Measurements from ENCODE around the gene TXNRD2. TPM values are rescaled to one million over a fixed set of nuclear protein-coding genes. Genes with fewer than 3 reads are reported as not detected.

The TXNRD2 gene
- total RNA-seq, 6 experiments from 2014 or later = 35.9 to 47.8 (median 44.3) TPM

DNA sequence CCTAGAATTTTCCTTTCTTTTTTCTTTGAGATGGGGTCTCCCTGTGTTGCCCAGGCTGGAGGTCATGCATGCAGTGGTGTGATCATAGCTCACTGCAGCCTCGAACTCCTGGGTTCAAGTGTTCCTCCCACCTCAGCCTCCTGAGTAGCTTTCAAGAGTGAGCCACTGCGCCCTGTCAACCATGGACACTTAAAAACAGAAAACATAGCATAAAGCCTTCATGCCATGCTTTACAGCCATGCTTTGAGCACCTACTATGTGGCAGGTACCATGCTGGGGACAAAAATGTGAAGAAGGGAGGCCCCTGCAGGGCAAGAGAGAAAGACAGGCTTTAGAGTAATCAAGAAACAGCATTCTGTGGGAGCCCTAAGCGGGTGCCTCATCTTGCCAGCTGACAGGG, 73.3 kb downstream of the TXNRD2 start:
- 88% methylated on average over 3 of the region's 3 CpGs for WGBS (ENCODE audit: insufficient coverage, low coverage, low lambda C conversion rate, missing lambda C conversion rate)
- TF ChIP-seq, protein P1, sequence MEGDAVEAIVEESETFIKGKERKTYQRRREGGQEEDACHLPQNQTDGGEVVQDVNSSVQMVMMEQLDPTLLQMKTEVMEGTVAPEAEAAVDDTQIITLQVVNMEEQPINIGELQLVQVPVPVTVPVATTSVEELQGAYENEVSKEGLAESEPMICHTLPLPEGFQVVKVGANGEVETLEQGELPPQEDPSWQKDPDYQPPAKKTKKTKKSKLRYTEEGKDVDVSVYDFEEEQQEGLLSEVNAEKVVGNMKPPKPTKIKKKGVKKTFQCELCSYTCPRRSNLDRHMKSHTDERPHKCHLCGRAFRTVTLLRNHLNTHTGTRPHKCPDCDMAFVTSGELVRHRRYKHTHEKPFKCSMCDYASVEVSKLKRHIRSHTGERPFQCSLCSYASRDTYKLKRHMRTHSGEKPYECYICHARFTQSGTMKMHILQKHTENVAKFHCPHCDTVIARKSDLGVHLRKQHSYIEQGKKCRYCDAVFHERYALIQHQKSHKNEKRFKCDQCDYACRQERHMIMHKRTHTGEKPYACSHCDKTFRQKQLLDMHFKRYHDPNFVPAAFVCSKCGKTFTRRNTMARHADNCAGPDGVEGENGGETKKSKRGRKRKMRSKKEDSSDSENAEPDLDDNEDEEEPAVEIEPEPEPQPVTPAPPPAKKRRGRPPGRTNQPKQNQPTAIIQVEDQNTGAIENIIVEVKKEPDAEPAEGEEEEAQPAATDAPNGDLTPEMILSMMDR (IDR thresholded peaks at IDR 0.05) = no peak
- TF ChIP-seq POLR2A (IDR thresholded peaks at IDR 0.05) = no peak
- DNase-seq = no peak
- H3K27ac ChIP-seq = no peak overlapping the region
- no peaks in the 10 kb centered on the region for H3K27me3 ChIP-seq
- H3K9me3 ChIP-seq = no peaks in the 10 kb centered on the region
- ATAC-seq = no peak
- H3K4me1 ChIP-seq = no peaks in the 10 kb centered on the region
- intact Hi-C loops (cut with DNase I) = no loop called here
- H3K4me3 ChIP-seq = no peak overlapping the region
- no peaks in the 10 kb centered on the region for H3K36me3 ChIP-seq

DNA sequence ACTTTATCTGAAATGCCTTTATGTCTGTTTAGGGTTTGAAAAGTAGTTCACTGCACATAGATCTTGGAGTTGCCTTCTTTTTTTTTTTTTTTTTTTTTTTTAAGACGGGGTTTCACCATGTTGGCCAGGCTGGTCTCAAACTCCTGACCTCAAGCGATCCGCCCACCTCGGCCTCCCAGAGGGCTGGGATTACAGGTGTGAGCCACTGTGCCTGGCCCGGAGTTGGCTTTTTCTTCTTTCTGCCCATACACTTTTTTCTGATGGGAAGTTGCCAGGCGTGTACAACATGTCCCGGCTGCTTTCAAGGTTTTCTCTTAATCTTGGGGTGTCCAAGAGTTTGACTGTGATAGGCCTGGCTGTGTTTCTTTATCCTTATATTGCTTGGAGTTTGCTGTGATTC, 74.0 kb downstream of the TXNRD2 start:
- no peak for TF ChIP-seq POLR2A (IDR thresholded peaks at IDR 0.05)
- intact Hi-C loops (cut with DNase I) = no loop called here
- H3K4me1 ChIP-seq = no peaks in the 10 kb centered on the region
- H3K9me3 ChIP-seq = no peaks in the 10 kb centered on the region
- H3K27me3 ChIP-seq = no peaks in the 10 kb centered on the region
- no peaks in the 10 kb centered on the region for H3K36me3 ChIP-seq
- H3K4me3 ChIP-seq = no peak overlapping the region
- H3K27ac ChIP-seq = no peak overlapping the region
- ATAC-seq = no peak
- DNase-seq = peak in 1 of 3 donors; percentile 13
- 94% methylated on average over 2 of the region's 7 CpGs for WGBS (ENCODE audit: insufficient coverage, low coverage, low lambda C conversion rate, missing lambda C conversion rate)

DNA sequence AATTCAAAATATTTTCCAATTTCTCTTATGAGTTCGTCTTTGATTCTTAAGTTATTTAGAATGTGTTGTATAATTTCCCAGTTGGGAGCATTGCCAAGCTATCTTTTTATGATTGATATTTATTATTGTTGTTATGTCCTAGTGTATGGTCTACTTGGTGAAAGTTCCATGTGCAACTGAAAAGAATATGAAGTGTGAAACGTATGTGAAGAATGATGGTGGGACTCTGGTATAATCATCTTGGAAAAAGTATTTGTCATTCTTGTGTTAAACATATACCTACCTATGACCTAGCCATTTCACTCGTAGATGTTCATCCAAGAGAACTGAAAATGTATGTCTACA, 75.0 kb downstream of the TXNRD2 start:
- Histone ChIP-seq H3K4me3 (no peak overlapping the region), H3K27me3 (no peaks in the 10 kb centered on the region), H3K36me3 (no peaks in the 10 kb centered on the region), H3K9me3 (no peaks in the 10 kb centered on the region), H3K4me1 (no peaks in the 10 kb centered on the region), H3K27ac (no peak overlapping the region)
- ATAC-seq (no peak), DNase-seq (no peak)
- TF ChIP-seq POLR2A (IDR thresholded peaks at IDR 0.05) = no peak
- TF ChIP-seq, protein P1 (IDR thresholded peaks at IDR 0.05) = no peak
- intact Hi-C loops (cut with DNase I) = no loop called here
- 89% methylated on average over 3 of the region's 3 CpGs for WGBS (ENCODE audit: insufficient coverage, low coverage, low lambda C conversion rate, missing lambda C conversion rate)

DNA sequence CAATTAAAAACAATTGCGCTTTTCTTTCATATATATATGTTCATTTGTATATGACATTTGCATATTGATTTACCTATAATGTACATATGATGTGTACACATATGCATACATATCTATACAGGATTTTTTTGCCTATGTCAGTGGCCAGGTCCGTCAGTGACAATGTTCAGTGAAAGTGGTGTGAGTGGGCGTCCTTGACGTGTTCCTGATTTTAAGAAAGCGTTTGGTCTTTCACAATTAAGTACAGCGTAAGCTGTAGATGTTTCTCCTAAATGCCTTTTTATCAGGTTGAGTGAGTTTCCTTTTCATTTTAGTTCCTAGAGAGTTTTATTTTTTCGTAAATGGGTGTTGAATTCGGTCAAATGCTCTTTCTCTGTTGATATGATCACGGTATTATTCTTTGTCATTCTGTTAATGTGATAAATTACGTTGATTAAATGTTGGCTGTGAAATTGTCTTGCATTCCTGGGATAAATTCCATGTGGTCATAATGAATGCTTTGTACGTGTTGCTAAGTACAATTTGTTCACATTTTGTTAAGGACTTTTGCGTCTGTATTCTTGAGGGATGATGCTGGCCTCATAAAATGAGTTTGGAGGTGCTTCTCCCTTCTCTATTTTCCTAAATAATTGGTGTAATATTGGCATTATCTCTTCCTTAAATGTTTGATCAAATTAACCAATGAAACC, 76.3 kb downstream of the TXNRD2 start:
- WGBS (ENCODE audit: insufficient coverage, low coverage, low lambda C conversion rate, missing lambda C conversion rate) = 87% methylated on average over 12 of the region's 12 CpGs
- no peaks in the 10 kb centered on the region for H3K4me1 ChIP-seq
- ATAC-seq (no peak), DNase-seq (no peak)
- no peak overlapping the region for H3K4me3 ChIP-seq
- no peaks in the 10 kb centered on the region for H3K36me3 ChIP-seq
- TF ChIP-seq POLR2A (IDR thresholded peaks at IDR 0.05) = no peak
- TF ChIP-seq, protein P1 (IDR thresholded peaks at IDR 0.05) = no peak
- no peaks in the 10 kb centered on the region for H3K27me3 ChIP-seq
- no peaks in the 10 kb centered on the region for H3K9me3 ChIP-seq
- intact Hi-C loops (cut with DNase I) = no loop called here
- H3K27ac ChIP-seq = no peak overlapping the region

DNA sequence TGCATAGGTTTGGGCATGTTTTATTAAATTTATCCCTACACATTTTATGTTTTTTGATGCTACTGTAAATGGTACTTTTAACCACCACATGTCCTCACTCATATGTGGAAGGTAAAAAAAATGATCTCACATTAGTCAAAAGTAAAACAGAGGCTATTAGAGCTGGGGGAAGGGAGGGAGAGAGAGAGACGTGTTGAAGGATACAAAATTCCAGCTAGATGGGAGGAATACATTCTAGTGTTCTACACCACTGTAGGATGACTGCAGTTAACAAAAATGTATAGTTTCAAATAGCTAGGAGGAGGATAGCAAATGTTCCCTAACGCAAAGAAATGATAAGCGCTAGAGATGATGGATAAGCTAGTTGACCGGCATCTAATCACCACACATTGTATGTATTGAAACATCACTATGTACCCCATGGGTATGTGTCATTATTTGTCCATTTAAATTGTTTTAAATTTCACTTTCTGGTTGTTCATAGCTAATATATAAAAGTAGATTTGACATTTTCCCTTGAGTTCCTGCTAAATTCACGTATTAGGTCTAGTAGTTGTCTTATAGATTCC, 77.0 kb downstream of the TXNRD2 start:
- H3K27me3 ChIP-seq = no peaks in the 10 kb centered on the region
- H3K36me3 ChIP-seq = no peaks in the 10 kb centered on the region
- intact Hi-C loops (cut with DNase I) = no loop called here
- H3K9me3 ChIP-seq = no peaks in the 10 kb centered on the region
- no peaks in the 10 kb centered on the region for H3K4me1 ChIP-seq
- ATAC-seq (no peak), DNase-seq (no peak)
- TF ChIP-seq, protein P1 (IDR thresholded peaks at IDR 0.05) = no peak
- no peak overlapping the region for H3K4me3 ChIP-seq
- H3K27ac ChIP-seq = no peak overlapping the region
- 90% methylated on average over 5 of the region's 5 CpGs for WGBS (ENCODE audit: insufficient coverage, low coverage, low lambda C conversion rate, missing lambda C conversion rate)

Data from right lobe of liver (tissue), 6 donors.